ENCODE measurements around the gene ADORA2A.
A peak's percentile ranks its signal among the peaks of the same experiment; 100 is the strongest.

Gene ADORA2A

GRCh38 chr22:24417200-24417599 lies 10.2 kb upstream of the ADORA2A start:
- no peak for DNase-seq (ENCODE audit: extremely low read depth in 1 of 2, low read depth in 1 of 2)

GRCh38 chr22:24417901-24418641 lies 9.3 kb upstream of the ADORA2A start:
- no peak for DNase-seq (ENCODE audit: extremely low read depth in 1 of 2, low read depth in 1 of 2)

- DNase-seq (ENCODE audit: extremely low read depth in 1 of 2, low read depth in 1 of 2), result no peak
Measured at GRCh38 chr22:24418786-24419474, 8.5 kb upstream of the ADORA2A start.

GRCh38 chr22:24419475-24419850 lies 7.9 kb upstream of the ADORA2A start:
- no peak for DNase-seq (ENCODE audit: extremely low read depth in 1 of 2, low read depth in 1 of 2)

GRCh38 chr22:24420072-24420976 lies 7.1 kb upstream of the ADORA2A start:
- no peak for DNase-seq (ENCODE audit: extremely low read depth in 1 of 2, low read depth in 1 of 2)

- DNase-seq (ENCODE audit: extremely low read depth in 1 of 2, low read depth in 1 of 2), result no peak
Measured at GRCh38 chr22:24420977-24421343, 6.4 kb upstream of the ADORA2A start.

GRCh38 chr22:24421428-24421931 lies 5.9 kb upstream of the ADORA2A start:
- DNase-seq (ENCODE audit: extremely low read depth in 1 of 2, low read depth in 1 of 2), result no peak

- DNase-seq (ENCODE audit: extremely low read depth in 1 of 2, low read depth in 1 of 2), result no peak
Measured at GRCh38 chr22:24422102-24422665, 5.2 kb upstream of the ADORA2A start.

GRCh38 chr22:24423519-24424000 lies 3.8 kb upstream of the ADORA2A start:
- no peak for DNase-seq (ENCODE audit: extremely low read depth in 1 of 2, low read depth in 1 of 2)

- DNase-seq (ENCODE audit: extremely low read depth in 1 of 2, low read depth in 1 of 2), result no peak
Measured at GRCh38 chr22:24424001-24424900, 3.1 kb upstream of the ADORA2A start.

- no peak for DNase-seq (ENCODE audit: extremely low read depth in 1 of 2, low read depth in 1 of 2)
Measured at GRCh38 chr22:24424901-24425775, 2.3 kb upstream of the ADORA2A start.

GRCh38 chr22:24426436-24426835 lies 963 bp upstream of the ADORA2A start:
- no peak for DNase-seq (ENCODE audit: extremely low read depth in 1 of 2, low read depth in 1 of 2)

GRCh38 chr22:24426851-24427499 lies 424 bp upstream of the ADORA2A start:
- DNase-seq (ENCODE audit: extremely low read depth in 1 of 2, low read depth in 1 of 2), result no peak

- no peak for DNase-seq (ENCODE audit: extremely low read depth in 1 of 2, low read depth in 1 of 2)
Measured at GRCh38 chr22:24428751-24429410, 1.5 kb downstream of the ADORA2A start.

GRCh38 chr22:24429411-24430365 lies 2.3 kb downstream of the ADORA2A start:
- DNase-seq (ENCODE audit: extremely low read depth in 1 of 2, low read depth in 1 of 2), result peak in 1 of 2 donors; percentile 65

- DNase-seq (ENCODE audit: extremely low read depth in 1 of 2, low read depth in 1 of 2), result no peak
Measured at GRCh38 chr22:24430431-24431308, 3.3 kb downstream of the ADORA2A start.
